PC-9 (cell line): ENCODE results near the gene LRMDA. TPM values are rescaled to one million over a fixed set of nuclear protein-coding genes. Genes with fewer than 3 reads are reported as not detected.

Experiments
- BruUV-seq: library from RNA; stranded (reverse); fragments of 400-500 nt; replicated peaks from 2 replicates; lab custom pipeline; 2021; lab: Mats Ljungman, UMichigan
- CTCF ChIA-PET: fragments of 300-600 bp; sonication (Branson Sonifier 250); formaldehyde crosslinking; loops from one replicate; lab custom pipeline; 2022; ENCODE audit warnings: antibody characterized with exemption; lab: Charles Lee
- POLR2A ChIA-PET: fragments of 300-600 bp; sonication (Branson Sonifier 250); formaldehyde crosslinking; loops from one replicate; lab custom pipeline; 2022; ENCODE audit warnings: antibody characterized with exemption; ENCODE audit not compliant: unreplicated experiment; lab: Charles Lee
- DNase-seq, 2 experiments: peaks; one replicate each; pipeline versions ENCODE4 v3.0.0 to v3.0.0-alpha.2; 2015 to 2022; ENCODE audit warnings: mixed read lengths in 1 of 2
- H2AFZ ChIP-seq: fragments of 200-600 bp; sonication (generic); 2 replicates; pipeline ENCODE4 v1.8.1; 2017; ENCODE audit warnings: antibody characterized with exemption
- H3F3A ChIP-seq: fragments of 200-600 bp; sonication (generic); 2 replicates; pipeline ENCODE4 v1.8.1; 2017; ENCODE audit warnings: antibody characterized with exemption, mild to moderate bottlenecking, low read depth; ENCODE audit not compliant: insufficient read depth
- H3K27ac ChIP-seq: fragments of 200-600 bp; sonication (generic); 2 replicates; pipeline ENCODE4 v1.6.1; 2016; ENCODE audit warnings: mixed run types
- H3K27me3 ChIP-seq: fragments of 200-600 bp; sonication (generic); 2 replicates; pipeline ENCODE4 v1.6.1; 2016; ENCODE audit warnings: low read depth, mixed run types; ENCODE audit not compliant: insufficient read depth
- H3K36me3 ChIP-seq: fragments of 200-600 bp; sonication (generic); 2 replicates; pipeline ENCODE4 v1.6.1; 2016; ENCODE audit warnings: low read depth, mixed run types
- H3K4me1 ChIP-seq: fragments of 200-600 bp; sonication (generic); replicated peaks from 2 replicates; pipeline ENCODE4 v1.6.1; 2016; ENCODE audit warnings: mixed run types; ENCODE audit not compliant: insufficient read depth
- H3K4me2 ChIP-seq: fragments of 200-600 bp; sonication (generic); 2 replicates; pipeline ENCODE4 v1.6.1; 2017; ENCODE audit warnings: mixed run types
- H3K4me3 ChIP-seq: fragments of 200-600 bp; sonication (generic); 2 replicates; pipeline ENCODE4 v1.6.1; 2016; ENCODE audit warnings: mixed run types
- H3K79me2 ChIP-seq: fragments of 200-600 bp; sonication (generic); 2 replicates; pipeline ENCODE4 v1.6.1; 2017; ENCODE audit warnings: low read depth, mixed run types
- H3K9me2 ChIP-seq: fragments of 200-600 bp; sonication (generic); 2 replicates; pipeline ENCODE4 v1.8.1; 2017; ENCODE audit warnings: mild to moderate bottlenecking; ENCODE audit not compliant: insufficient read depth
- H3K9me3 ChIP-seq: fragments of 200-600 bp; sonication (generic); 2 replicates; pipeline ENCODE4 v1.8.1; 2016; ENCODE audit warnings: low read depth; ENCODE audit not compliant: insufficient read depth
- H4K20me1 ChIP-seq: fragments of 200-600 bp; sonication (generic); 2 replicates; pipeline ENCODE4 v1.8.1; 2017; ENCODE audit not compliant: insufficient read depth
- CTCF ChIP-seq: fragments of 200-600 bp; sonication (generic); conservative IDR thresholded peaks from 2 replicates; pipeline ENCODE4 v1.6.1; 2017; ENCODE audit warnings: mixed run types, antibody characterized with exemption, mild to moderate bottlenecking, moderate library complexity
- EZH2 ChIP-seq: fragments of 200-600 bp; sonication (generic); IDR thresholded peaks from 2 replicates; pipeline ENCODE4 v1.8.0; 2017; ENCODE audit warnings: antibody characterized with exemption, low read depth
- intact Hi-C: fragments of 100-400 bp; cut with micrococcal nuclease; formaldehyde crosslinking; loops from one replicate; pipeline ENCODE4 v1.10.0; 2022; ENCODE audit not compliant: unreplicated experiment
- total RNA-seq: library from RNA; stranded (reverse); gene quantifications from 2 replicates; pipeline ENCODE4 v1.2.3, GENCODE V29; 2021

LRMDA gene
- total RNA-seq, 1 experiment from 2014 or later, result not detected

GRCh38 chr10:75407713-75408508 is 23.5 kb upstream of the LRMDA start:
- Histone ChIP-seq H2AFZ (peak overlapping the region; percentile 88; the same call in 1 of the 2 replicates), H3K4me1 (peaks cover 14% of the 10 kb centered on the region)

GRCh38 chr10:75408509-75408875 is 22.9 kb upstream of the LRMDA start:
- POLR2A ChIA-PET, result no interaction called here
- Histone ChIP-seq H3K4me2 (peak overlapping the region; percentile 80), H3K4me1 (peaks cover 14% of the 10 kb centered on the region), H2AFZ (peak overlapping the region; percentile 88), H3F3A (peaks cover 19% of the 10 kb centered on the region), H3K9me3 (no peaks in the 10 kb centered on the region), H3K27ac (peak overlapping the region; percentile 83; the same call in 1 of the 2 replicates), H3K9me2 (no peaks in the 10 kb centered on the region), H3K36me3 (peaks cover 5% of the 10 kb centered on the region; the same call in 1 of the 2 replicates), H3K27me3 (no peaks in the 10 kb centered on the region), H4K20me1 (no peaks in the 10 kb centered on the region), H3K4me3 (peak overlapping the region; percentile 96), H3K79me2 (peaks cover 52% of the 10 kb centered on the region)
- CTCF ChIA-PET, result interaction anchor here (0.7 kb wide), 1 partner anchor 355 kb away, joined by 5 read pairs; no protein-coding TSS in a partner anchor
- intact Hi-C loops, result loop anchor here (10.0 kb wide), 2 partner anchors 516 to 1706 kb away; no protein-coding TSS in a partner anchor
- BruUV-seq, result no TSS peak
- no peak for DNase-seq
- TF ChIP-seq CTCF (no peak), EZH2 (no peak)

More at GRCh38 chr10:75407713-75408508, 23.5 kb upstream of the LRMDA start:
- POLR2A ChIA-PET, result no interaction called here
- no TSS peak for BruUV-seq
- H3K9me2 ChIP-seq, result no peaks in the 10 kb centered on the region
- H4K20me1 ChIP-seq, result no peaks in the 10 kb centered on the region
- no peaks in the 10 kb centered on the region for H3K9me3 ChIP-seq
- TF ChIP-seq CTCF (no peak), EZH2 (no peak)
- intact Hi-C loops, result loop anchor here (10.0 kb wide), 2 partner anchors 517 to 1707 kb away; no protein-coding TSS in a partner anchor
- DNase-seq, result peak in 1 of 2 experiments; percentile 24
- H3K27ac ChIP-seq, result no peak overlapping the region
- H3K4me3 ChIP-seq, result peak overlapping the region; percentile 96
- H3K27me3 ChIP-seq, result no peaks in the 10 kb centered on the region
- H3K4me2 ChIP-seq, result peak overlapping the region; percentile 80
- H3K79me2 ChIP-seq, result peaks cover 58% of the 10 kb centered on the region
- H3K36me3 ChIP-seq, result peaks cover 5% of the 10 kb centered on the region; the same call in 1 of the 2 replicates
- CTCF ChIA-PET, result no interaction called here
- H3F3A ChIP-seq, result peaks cover 25% of the 10 kb centered on the region

- TF ChIP-seq CTCF, result peak; percentile 31; the same call in 1 of the 2 replicates
- no peak for TF ChIP-seq EZH2
- no peaks in the 10 kb centered on the region for H3K27me3 ChIP-seq
- TSS peak; percentile 77 for BruUV-seq
- peaks cover 45% of the 10 kb centered on the region for H3K79me2 ChIP-seq
- H3K9me3 ChIP-seq, result no peaks in the 10 kb centered on the region
- peaks cover 5% of the 10 kb centered on the region; the same call in 1 of the 2 replicates for H3K36me3 ChIP-seq
- H3F3A ChIP-seq, result peaks cover 14% of the 10 kb centered on the region
- peak overlapping the region; percentile 83 for H3K27ac ChIP-seq
- intact Hi-C loops, result loop anchor here (10.0 kb wide), 2 partner anchors 516 to 1706 kb away; no protein-coding TSS in a partner anchor
- ChIA-PET POLR2A (no interaction called here), CTCF (interaction anchor here (0.7 to 0.8 kb wide), 2 partner anchors 354 to 619 kb away, joined by 5 read pairs; no protein-coding TSS in a partner anchor)
- DNase-seq, result peak; percentile 55 to 65
- H3K4me1 ChIP-seq, result peaks cover 14% of the 10 kb centered on the region
- peak overlapping the region; percentile 88 for H2AFZ ChIP-seq
- H4K20me1 ChIP-seq, result no peaks in the 10 kb centered on the region
- peak overlapping the region; percentile 96 for H3K4me3 ChIP-seq
- H3K9me2 ChIP-seq, result no peaks in the 10 kb centered on the region
- H3K4me2 ChIP-seq, result peak overlapping the region; percentile 80
Observed at GRCh38 chr10:75408911-75409885, 22.2 kb upstream of the LRMDA start.
